HFF-Myc (cell line): ENCODE results near the gene GRM8.
A peak's percentile ranks its signal among the peaks of the same experiment; 100 is the strongest.
"Not testable (repeated sequence)": the region's sequence is repeated elsewhere in the genome, so short reads cannot be mapped to it uniquely, and the experiment has no call there.

ENCODE experiments used
- DNase-seq: peaks from one replicate; pipeline ENCODE4 v3.0.0-alpha.2; 2011; ENCODE audit warnings: low read depth; ENCODE audit errors: extremely low read depth
- H3K4me3 ChIP-seq: replicated peaks from 2 replicates; pipeline ENCODE4 v1.5.1; 2011; ENCODE audit warnings: low read depth, mild to moderate bottlenecking, control low read depth, low read length
- CTCF ChIP-seq: IDR thresholded peaks from 2 replicates; pipeline ENCODE4 v1.5.1; 2012; ENCODE audit warnings: mild to moderate bottlenecking, low read depth, low read length, control low read depth; ENCODE audit errors: missing control alignments

GRM8 gene

GRCh38 chr7:126881315-126881714, 371.4 kb downstream of the GRM8 start:
- no peak for TF ChIP-seq CTCF
- no peak overlapping the region for H3K4me3 ChIP-seq
- no peak for DNase-seq

- DNase-seq, H3K4me3 ChIP-seq: not testable (repeated sequence)
Observed at GRCh38 chr7:126876536-126876935, 376.2 kb downstream of the GRM8 start.

- no peak for DNase-seq
- no peak overlapping the region for H3K4me3 ChIP-seq
- peak; percentile 11 for TF ChIP-seq CTCF
Observed at GRCh38 chr7:126856691-126857291, 395.9 kb downstream of the GRM8 start.

GRCh38 chr7:126845331-126845730, 407.4 kb downstream of the GRM8 start:
- no peak for TF ChIP-seq CTCF
- DNase-seq: no peak
- no peak overlapping the region for H3K4me3 ChIP-seq

- DNase-seq: no peak
- no peak overlapping the region for H3K4me3 ChIP-seq
- no peak for TF ChIP-seq CTCF
Observed at GRCh38 chr7:126843883-126844282, 408.9 kb downstream of the GRM8 start.

GRCh38 chr7:126843336-126843735, 409.4 kb downstream of the GRM8 start:
- no peak overlapping the region for H3K4me3 ChIP-seq
- no peak for DNase-seq
- TF ChIP-seq CTCF: no peak

GRCh38 chr7:126842451-126842850, 410.3 kb downstream of the GRM8 start:
- TF ChIP-seq CTCF: no peak
- DNase-seq: no peak
- no peak overlapping the region for H3K4me3 ChIP-seq
